Measurements from ENCODE around the gene PDZRN3.

DNA sequence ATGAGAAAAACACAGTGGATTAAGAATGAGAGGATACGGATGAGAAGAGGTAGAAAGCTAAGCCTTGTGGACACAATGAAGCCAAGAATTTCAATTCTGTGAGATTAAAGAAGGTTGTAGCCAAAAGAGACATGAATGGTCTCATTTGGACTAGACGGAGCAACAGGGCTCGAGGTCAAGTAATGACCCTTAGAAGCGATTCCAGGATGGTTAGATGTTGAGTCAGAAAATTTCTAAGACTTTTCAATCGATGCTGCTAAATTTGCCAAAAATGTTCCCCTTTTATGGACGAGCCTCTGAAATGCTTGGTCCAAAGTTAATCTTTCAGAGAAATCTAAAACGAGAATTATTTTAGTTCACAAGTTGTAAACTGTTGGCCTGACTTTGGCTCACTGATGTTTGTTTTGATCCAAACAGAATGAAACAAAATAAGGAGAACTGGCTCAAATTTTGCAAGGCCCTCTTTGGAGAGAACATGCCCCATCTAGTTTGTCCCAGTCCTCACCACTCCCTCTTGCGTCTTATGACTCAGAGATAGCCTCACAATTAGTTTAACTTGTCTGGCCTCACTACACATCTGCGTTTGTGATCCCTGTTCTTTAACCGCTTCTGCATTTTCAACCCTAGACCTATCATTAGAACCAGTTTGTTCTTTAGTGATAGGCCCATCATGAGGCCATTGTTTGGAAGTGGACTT is 235.5 kb downstream of the PDZRN3 start:
- TF ChIP-seq SIN3A (IDR thresholded peaks at IDR 0.05; ENCODE audit: borderline replicate concordance, insufficient read depth, low read length) (no peak), POLR2AphosphoS5 (IDR thresholded peaks at IDR 0.05; ENCODE audit: low read depth, low read length) (no peak)
